Measurements from ENCODE around the gene TNS3. TPM values are rescaled to one million over a fixed set of nuclear protein-coding genes. Genes with fewer than 3 reads are reported as not detected.
"Not testable (repeated sequence)": the region's sequence is repeated elsewhere in the genome, so short reads cannot be mapped to it uniquely, and the experiment has no call there.

Gene TNS3
- total RNA-seq, 2 experiments from 2014 or later, result 0.11 TPM

- H3K4me1 Mint-ChIP-seq, result peaks cover 13% of the 10 kb centered on the region
- no peak overlapping the region for H3K27ac Mint-ChIP-seq
- H3K36me3 Mint-ChIP-seq (ENCODE audit: low read depth), result no peaks in the 10 kb centered on the region
- H3K9me3 Mint-ChIP-seq (ENCODE audit: low read depth), result no peaks in the 10 kb centered on the region
- intact Hi-C loops (cut with DNase I, micrococcal nuclease), result no loop called here
- H3K27me3 Mint-ChIP-seq, result peaks cover 2% of the 10 kb centered on the region
- ATAC-seq (no peak), DNase-seq (no peak)
- ChIA-PET CTCF (no interaction called here), POLR2A (no interaction called here)
- no peak overlapping the region for H3K4me3 Mint-ChIP-seq
Measured at GRCh38 chr7:47477191-47478016, 104.5 kb downstream of the TNS3 start.

- Mint-ChIP-seq H3K27me3 (peaks cover 2% of the 10 kb centered on the region), H3K4me3 (no peak overlapping the region), H3K9me3 (ENCODE audit: low read depth) (no peaks in the 10 kb centered on the region), H3K4me1 (peaks cover 2% of the 10 kb centered on the region), H3K36me3 (ENCODE audit: low read depth) (no peaks in the 10 kb centered on the region), H3K27ac (no peak overlapping the region)
- POLR2A ChIA-PET, result no interaction called here
- DNase-seq (no peak), ATAC-seq (no peak)
- CTCF ChIA-PET, result no interaction called here
- intact Hi-C loops (cut with DNase I, micrococcal nuclease), result no loop called here
Measured at GRCh38 chr7:47475880-47476227, 106.1 kb downstream of the TNS3 start.

GRCh38 chr7:47474937-47475879 lies 106.7 kb downstream of the TNS3 start:
- DNase-seq (peak; percentile 41), ATAC-seq (peak; percentile 72)
- Mint-ChIP-seq H3K27me3 (peaks cover 2% of the 10 kb centered on the region), H3K4me3 (no peak overlapping the region), H3K36me3 (ENCODE audit: low read depth) (no peaks in the 10 kb centered on the region), H3K9me3 (ENCODE audit: low read depth) (no peaks in the 10 kb centered on the region), H3K4me1 (peaks cover 2% of the 10 kb centered on the region), H3K27ac (no peak overlapping the region)
- intact Hi-C loops (cut with DNase I, micrococcal nuclease), result no loop called here
- ChIA-PET POLR2A (no interaction called here), CTCF (no interaction called here)

GRCh38 chr7:47474211-47474936 lies 107.5 kb downstream of the TNS3 start:
- intact Hi-C loops (cut with DNase I, micrococcal nuclease), result no loop called here
- CTCF ChIA-PET, result no interaction called here
- Mint-ChIP-seq H3K27me3 (peaks cover 2% of the 10 kb centered on the region), H3K4me1 (peaks cover 2% of the 10 kb centered on the region), H3K36me3 (ENCODE audit: low read depth) (no peaks in the 10 kb centered on the region), H3K4me3 (no peak overlapping the region), H3K9me3 (ENCODE audit: low read depth) (no peaks in the 10 kb centered on the region), H3K27ac (no peak overlapping the region)
- DNase-seq, result no peak
- POLR2A ChIA-PET, result no interaction called here
- ATAC-seq, result no peak

GRCh38 chr7:47473499-47474210 lies 108.3 kb downstream of the TNS3 start:
- peaks cover under 1% of the 10 kb centered on the region for H3K27me3 Mint-ChIP-seq
- ATAC-seq, result no peak
- ChIA-PET CTCF (no interaction called here), POLR2A (no interaction called here)
- peaks cover under 1% of the 10 kb centered on the region for H3K4me1 Mint-ChIP-seq
- H3K9me3 Mint-ChIP-seq (ENCODE audit: low read depth), result no peaks in the 10 kb centered on the region
- DNase-seq, result no peak
- H3K4me3 Mint-ChIP-seq, result no peak overlapping the region
- no peaks in the 10 kb centered on the region for H3K36me3 Mint-ChIP-seq (ENCODE audit: low read depth)
- intact Hi-C loops (cut with DNase I, micrococcal nuclease), result no loop called here
- H3K27ac Mint-ChIP-seq, result no peak overlapping the region

- Mint-ChIP-seq H3K27me3 (no peaks in the 10 kb centered on the region), H3K36me3 (ENCODE audit: low read depth) (no peaks in the 10 kb centered on the region), H3K4me3 (no peak overlapping the region), H3K4me1 (no peaks in the 10 kb centered on the region), H3K27ac (no peak overlapping the region), H3K9me3 (ENCODE audit: low read depth) (no peaks in the 10 kb centered on the region)
- POLR2A ChIA-PET, result no interaction called here
- ATAC-seq (no peak), DNase-seq (no peak)
- intact Hi-C loops (cut with DNase I, micrococcal nuclease), result no loop called here
- CTCF ChIA-PET, result no interaction called here
Measured at GRCh38 chr7:47472444-47473157, 109.3 kb downstream of the TNS3 start.

- Mint-ChIP-seq H3K27me3 (no peaks in the 10 kb centered on the region), H3K9me3 (ENCODE audit: low read depth) (no peaks in the 10 kb centered on the region), H3K36me3 (ENCODE audit: low read depth) (no peaks in the 10 kb centered on the region), H3K4me1 (no peaks in the 10 kb centered on the region), H3K27ac (no peak overlapping the region), H3K4me3 (no peak overlapping the region)
- intact Hi-C loops (cut with DNase I, micrococcal nuclease), result no loop called here
- DNase-seq, result no peak
- no peak for ATAC-seq
- CTCF ChIA-PET, result no interaction called here
- POLR2A ChIA-PET, result no interaction called here
Measured at GRCh38 chr7:47471831-47472230, 110.1 kb downstream of the TNS3 start.

- ChIA-PET CTCF (no interaction called here), POLR2A (interaction anchor here (0.7 kb wide), 1 partner anchor 28 kb away, joined by 3 read pairs; no protein-coding TSS in a partner anchor)
- Mint-ChIP-seq H3K4me1 (no peaks in the 10 kb centered on the region), H3K27ac (no peak overlapping the region), H3K27me3 (no peaks in the 10 kb centered on the region), H3K36me3 (ENCODE audit: low read depth) (no peaks in the 10 kb centered on the region), H3K4me3 (no peak overlapping the region), H3K9me3 (ENCODE audit: low read depth) (no peaks in the 10 kb centered on the region)
- no peak for DNase-seq
- intact Hi-C loops (cut with DNase I, micrococcal nuclease), result no loop called here
- ATAC-seq, result no peak
Measured at GRCh38 chr7:47471358-47471703, 110.6 kb downstream of the TNS3 start.

GRCh38 chr7:47470567-47471357 lies 111.1 kb downstream of the TNS3 start:
- Mint-ChIP-seq H3K27ac (no peak overlapping the region), H3K9me3 (ENCODE audit: low read depth) (no peaks in the 10 kb centered on the region), H3K27me3 (no peaks in the 10 kb centered on the region), H3K4me1 (no peaks in the 10 kb centered on the region), H3K4me3 (no peak overlapping the region), H3K36me3 (ENCODE audit: low read depth) (no peaks in the 10 kb centered on the region)
- intact Hi-C loops (cut with DNase I, micrococcal nuclease), result no loop called here
- DNase-seq (no peak), ATAC-seq (no peak)
- POLR2A ChIA-PET, result interaction anchor here (0.7 kb wide), 1 partner anchor 27 kb away, joined by 3 read pairs; no protein-coding TSS in a partner anchor
- CTCF ChIA-PET, result no interaction called here

- ATAC-seq; H3K27ac Mint-ChIP-seq; H3K4me3 Mint-ChIP-seq; H3K36me3 Mint-ChIP-seq (ENCODE audit: low read depth); intact Hi-C loops (cut with DNase I, micrococcal nuclease); CTCF ChIA-PET; H3K9me3 Mint-ChIP-seq (ENCODE audit: low read depth); POLR2A ChIA-PET; H3K4me1 Mint-ChIP-seq; DNase-seq; H3K27me3 Mint-ChIP-seq: not testable (repeated sequence)
Measured at GRCh38 chr7:47469846-47470245, 112.1 kb downstream of the TNS3 start.
